ENCODE data around the gene RPL5.

Gene RPL5

DNA sequence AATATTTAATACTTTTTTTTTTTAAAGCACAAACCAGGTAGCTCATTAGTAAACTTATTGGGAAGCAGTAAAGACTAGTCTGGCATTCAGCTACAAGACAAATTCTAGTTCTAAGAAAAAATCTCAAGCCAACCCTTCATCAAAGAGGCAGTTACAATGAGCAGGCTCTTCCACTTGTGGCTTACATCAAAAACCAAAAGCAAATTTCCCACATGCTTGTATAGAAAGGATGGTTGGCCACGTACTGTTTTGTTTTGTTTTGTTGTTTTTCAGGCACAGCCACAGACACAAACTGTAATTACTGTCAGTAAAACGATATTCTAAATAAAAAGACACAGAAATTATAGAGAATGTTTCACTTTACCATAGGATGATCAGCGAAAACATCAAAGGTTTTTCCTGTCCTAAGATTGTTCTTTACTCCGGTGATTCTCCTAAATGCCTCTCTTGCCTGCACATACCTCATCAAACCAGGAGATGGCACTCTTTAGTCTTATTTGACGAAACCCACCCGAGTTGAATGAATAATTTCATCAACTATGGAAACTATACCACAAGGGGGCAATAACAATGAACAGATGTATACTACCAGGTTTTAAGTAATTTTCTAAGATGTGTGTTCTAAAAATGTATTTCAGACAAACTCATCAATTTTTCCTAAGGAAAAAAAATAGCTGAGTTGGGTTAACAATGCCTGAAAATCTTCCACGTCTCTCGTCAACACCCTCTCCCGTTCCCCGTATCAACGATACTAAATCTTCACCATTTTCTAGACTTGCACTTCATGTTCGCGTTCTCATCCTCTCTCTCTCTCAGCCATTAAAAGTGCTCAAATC is 26.9 kb downstream of the RPL5 start:
- DNase-seq = peak; percentile 20 to 54

DNA sequence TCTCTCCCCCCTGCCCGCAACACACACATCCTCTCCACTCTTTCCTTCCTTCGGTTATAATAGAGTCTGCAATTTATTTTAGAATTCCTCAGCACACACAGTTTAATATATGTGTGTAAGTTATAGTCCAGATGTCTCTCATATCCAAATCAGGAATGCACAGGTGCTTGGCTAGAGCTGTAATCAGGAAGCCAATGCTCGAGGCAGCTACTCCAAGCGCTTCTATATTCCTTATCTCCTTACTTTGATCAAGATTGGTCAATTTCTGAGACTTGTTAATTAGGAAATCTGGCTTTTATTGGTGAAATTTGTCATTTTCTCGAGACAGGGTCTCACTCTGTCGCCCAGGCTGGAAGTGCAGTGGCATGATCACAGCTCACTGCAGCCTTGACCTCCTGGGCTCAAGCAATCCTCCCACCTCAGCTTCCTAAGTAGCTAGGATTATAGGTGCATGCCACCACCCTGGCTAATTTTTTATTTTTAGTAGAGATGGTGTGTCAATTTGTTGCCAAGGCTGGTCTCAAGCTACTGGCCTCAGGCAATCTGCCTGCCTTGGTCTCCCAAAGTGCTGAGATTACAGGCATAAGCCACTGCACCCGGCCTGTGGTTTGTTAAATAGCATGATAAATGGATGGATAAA is 27.7 kb downstream of the RPL5 start:
- no peak for DNase-seq

GRCh38 chr1:92862605-92863004 is 30.8 kb downstream of the RPL5 start:
- no peak for DNase-seq

- DNase-seq = no peak
Measured at GRCh38 chr1:92864131-92864530, 32.3 kb downstream of the RPL5 start.

DNA sequence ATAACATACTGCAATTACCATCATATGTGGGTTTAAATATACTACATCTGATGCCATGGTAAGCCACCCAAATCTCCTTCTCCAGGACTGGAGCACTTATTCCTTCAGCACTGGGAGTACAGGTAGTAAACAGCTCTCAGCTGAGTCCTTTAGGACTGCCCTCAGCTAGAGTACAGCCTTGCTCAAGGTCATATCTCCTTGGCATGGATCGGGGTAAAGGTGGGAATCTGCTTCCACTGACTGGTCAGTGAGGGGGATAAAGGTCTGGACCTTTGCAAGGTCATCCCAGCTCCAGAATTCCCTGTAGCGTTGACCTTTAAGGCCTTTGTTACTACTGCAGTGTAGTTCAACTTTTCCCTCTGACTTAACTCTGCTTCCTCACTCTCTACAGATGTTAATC is 38.8 kb downstream of the RPL5 start:
- no peak for DNase-seq

DNA sequence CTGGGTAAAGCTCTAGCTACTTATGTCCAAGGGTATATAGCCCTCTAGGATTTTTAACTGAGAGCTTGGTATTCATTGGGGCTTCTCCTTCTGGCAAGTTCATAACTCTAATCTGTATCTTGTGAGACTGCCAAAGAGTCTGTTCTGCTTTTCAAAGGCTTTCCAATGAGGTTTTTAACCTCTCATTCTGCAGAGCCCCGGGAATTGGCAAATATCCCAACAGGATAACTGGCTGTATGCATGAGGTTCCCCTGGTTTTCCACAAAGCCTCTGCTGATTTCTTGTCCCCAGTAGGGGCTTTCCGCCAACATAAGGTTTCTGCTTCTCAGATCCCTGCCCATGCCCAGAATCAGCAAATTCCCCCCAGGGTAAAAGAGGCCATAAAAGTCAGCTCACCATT is 40.9 kb downstream of the RPL5 start:
- no peak for DNase-seq

GRCh38 chr1:92874987-92875386 is 43.1 kb downstream of the RPL5 start:
- DNase-seq = no peak

- DNase-seq = no peak
Measured at GRCh38 chr1:92876351-92876750, 44.5 kb downstream of the RPL5 start.

DNA sequence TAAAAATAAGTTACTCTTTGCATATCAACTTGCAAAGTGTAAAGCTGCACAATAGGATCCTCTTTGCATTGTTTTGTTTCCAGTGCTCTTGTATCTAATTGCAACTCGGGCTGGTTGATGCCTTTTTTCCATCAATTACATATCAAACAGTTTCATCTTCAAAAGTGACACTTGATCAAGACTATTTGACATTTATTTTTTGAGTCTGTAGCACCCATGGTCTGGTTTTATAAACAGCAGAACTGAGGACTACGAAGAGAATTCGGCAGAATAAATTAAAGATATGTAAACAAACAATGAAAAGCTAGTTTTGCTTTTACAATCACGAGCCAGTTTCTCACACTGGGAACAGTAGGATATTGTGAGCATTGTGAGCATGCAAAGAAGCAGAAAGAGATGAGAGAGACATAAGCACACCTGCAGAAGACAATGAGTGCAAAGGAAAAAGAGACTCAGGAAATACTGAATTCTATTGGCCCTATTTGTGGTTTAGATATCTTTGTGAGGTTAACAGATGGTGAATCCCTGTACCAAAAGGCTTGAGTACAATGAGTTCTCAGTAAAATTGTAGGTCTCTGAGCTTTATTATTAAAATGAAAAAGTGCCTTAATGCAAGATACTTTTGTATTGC is 45.4 kb downstream of the RPL5 start:
- no peak for DNase-seq

DNA sequence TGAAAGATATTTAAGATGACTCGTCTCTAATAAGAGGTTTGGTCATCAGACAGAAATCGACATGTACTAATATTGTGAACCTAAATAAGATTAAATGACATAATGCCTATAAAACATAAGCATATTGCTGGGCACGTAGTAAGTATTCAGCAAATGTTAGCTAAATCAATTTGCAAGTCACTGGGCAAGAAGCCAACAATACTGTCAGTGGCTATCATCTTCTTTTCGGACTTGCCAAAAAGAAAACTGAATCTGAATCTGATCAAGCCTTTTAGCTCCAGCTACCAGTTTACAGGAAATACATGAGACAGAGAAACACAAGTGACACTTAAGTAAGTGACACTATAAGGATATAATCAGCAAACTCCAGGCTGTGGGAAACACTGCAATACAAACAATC is 46.0 kb downstream of the RPL5 start:
- no peak for DNase-seq

DNA sequence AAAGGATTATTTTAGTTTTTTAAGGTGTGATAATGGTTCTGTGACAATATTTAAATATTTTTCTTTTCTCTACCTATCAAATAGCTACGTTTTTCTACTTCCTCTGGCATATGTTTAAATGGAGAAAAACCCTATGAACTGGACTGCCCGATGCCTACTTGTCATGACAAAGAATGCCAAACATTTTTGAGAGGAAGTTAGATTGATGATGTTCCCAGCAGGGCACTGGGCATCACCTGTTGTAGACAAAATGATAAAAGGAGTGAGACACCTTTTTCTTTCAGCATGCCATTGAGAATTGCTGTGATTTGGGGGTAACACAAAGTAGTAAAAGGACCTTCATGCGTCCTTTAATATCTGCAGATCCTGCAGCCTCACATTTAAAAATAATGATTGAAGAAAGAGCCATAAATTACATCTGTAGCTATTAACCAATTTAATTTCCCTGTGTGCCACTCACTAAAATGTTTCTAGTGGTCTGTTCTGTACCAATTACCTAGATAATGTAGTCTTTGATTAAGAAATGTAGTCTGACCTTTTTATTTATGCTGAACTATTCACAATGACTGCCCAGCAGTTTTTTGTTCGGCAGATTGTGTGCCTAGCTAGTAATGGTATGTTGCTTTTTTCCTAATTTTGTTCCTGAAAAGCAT is 47.6 kb downstream of the RPL5 start:
- no peak for DNase-seq

DNA sequence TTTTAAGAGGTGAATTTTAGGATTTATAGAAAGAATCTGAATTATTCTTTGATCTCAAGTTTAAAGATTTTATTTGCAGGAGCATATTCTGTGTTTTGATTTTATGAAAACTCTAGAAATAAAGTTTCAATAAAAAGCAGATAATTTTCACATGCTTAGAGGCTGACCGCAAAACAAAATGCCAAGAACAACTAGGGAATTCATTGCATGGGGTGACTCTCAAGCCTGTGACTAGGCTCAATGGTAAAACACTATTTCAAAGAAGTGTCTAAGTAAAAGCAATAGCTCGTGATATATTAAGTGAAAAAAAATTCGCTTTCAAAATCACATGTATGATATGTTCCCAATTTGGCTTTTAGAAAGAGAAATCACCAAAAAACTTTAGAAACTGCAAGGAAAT is 49.6 kb downstream of the RPL5 start:
- DNase-seq = no peak

DNA sequence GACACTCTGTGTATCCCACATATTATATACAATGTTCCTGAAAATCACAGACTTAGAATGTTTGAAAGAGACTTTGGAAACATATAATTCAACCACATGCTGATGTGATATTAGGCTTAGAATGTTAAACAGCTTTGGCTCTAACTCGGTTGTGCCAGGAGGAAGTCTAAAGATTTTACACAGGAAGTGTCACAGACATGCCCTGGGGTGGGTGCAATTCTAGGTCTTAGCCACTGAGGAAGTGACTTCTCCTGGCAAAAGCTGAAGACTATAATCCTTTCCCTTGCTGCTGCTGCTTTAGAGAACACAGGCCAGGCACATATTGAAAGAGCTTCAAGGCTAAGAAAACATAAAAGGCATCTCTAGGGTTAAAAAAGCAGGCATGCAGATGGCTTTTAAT is 51.0 kb downstream of the RPL5 start:
- DNase-seq = peak; percentile 17 to 33

DNA sequence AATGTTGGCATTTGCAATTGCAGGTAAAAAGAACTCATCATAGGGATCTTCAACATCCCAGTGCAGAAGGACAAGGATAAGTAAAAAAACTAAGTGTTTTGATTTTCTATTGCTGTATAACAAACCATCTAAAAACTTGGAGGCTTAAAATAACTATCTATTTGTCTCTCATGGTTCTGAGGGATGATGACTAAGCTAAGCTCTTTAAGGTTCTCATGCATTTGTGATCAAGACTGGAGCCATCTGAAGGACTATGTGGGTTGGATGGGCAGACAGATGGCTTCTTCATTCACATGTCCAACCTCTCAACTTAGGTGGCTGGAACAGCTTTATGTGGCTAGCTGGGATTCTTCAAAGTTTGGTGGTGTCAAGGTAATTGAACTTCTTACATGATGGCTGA is 51.5 kb downstream of the RPL5 start:
- DNase-seq = no peak

DNA sequence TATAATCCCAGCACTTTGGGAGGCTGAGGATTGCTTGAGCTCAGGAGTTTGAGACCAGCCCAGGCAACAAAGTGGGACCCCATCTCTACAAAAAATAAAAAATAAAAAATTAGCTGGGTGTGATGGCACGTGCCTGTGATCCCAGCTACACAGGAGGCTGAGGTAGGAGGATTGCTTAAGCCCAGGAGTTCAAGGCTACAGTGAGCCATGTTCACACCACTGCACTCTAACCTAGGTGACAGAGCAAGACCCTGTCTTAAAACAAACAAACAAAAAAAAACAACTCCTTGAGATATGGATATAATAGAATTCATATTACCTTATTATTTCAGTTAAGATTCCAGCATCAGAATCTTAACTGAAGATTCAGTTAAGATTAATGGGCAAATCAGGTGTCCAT is 52.4 kb downstream of the RPL5 start:
- no peak for DNase-seq

DNA sequence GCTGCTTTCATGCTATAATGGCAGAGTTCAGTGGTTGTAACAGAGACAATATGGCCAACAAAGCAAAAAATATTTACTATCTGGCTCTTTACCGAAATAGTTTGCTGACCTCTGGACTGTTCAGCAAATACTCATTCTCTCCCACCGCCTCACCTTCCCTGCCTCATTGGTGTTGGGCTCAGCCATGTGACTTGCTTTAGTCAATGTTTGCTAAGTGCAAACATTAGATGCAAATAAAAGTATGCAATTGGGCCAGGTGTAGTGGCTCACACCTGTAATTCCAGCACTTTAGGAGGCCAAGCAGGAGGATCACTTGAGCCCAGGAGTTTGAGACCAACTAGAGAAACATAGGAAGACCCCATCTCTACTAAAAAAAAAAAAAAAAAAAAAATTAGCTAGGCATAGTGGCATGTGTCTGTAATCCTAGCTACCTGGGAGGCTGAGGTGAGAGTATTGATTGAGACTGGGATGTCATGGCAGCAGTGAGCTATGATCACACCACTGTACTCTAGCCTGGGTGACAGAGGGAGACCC is 55.1 kb downstream of the RPL5 start:
- DNase-seq = no peak

DNA sequence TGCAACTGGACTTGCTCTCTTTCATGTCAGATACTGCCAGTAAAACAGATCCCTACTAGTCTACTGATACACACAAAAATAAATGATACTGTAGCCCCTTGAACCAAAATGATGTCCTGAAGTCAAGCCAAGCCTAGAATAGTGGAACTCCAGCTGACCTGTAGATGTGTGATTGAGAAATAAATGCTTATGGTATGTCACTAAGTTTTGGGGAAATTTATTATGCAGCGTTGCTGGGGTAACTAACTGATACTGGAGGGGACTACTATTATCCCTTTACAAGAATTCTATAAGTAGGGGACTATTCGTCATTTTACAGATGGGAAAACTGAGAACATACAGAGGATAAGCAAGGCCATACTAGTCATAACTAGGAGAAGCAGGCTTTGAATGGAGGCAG is 55.6 kb downstream of the RPL5 start:
- DNase-seq = no peak
